ENCODE data around the gene RYR1.

GRCh38 chr19:38449518-38449917, 16.0 kb downstream of the RYR1 start:
- TF ChIP-seq CTCF (IDR thresholded peaks at IDR 0.05; ENCODE audit: poor library complexity) (no peak), EZH2phosphoT487 (IDR thresholded peaks at IDR 0.05; ENCODE audit: low read depth, severe bottlenecking, unreplicated experiment) (no peak)

Data from hepatocyte (in vitro differentiated cells).